ENCODE measurements around the gene POM121L2.
"Not testable (repeated sequence)": the region's sequence is repeated elsewhere in the genome, so short reads cannot be mapped to it uniquely, and the experiment has no call there.

Gene POM121L2

DNA sequence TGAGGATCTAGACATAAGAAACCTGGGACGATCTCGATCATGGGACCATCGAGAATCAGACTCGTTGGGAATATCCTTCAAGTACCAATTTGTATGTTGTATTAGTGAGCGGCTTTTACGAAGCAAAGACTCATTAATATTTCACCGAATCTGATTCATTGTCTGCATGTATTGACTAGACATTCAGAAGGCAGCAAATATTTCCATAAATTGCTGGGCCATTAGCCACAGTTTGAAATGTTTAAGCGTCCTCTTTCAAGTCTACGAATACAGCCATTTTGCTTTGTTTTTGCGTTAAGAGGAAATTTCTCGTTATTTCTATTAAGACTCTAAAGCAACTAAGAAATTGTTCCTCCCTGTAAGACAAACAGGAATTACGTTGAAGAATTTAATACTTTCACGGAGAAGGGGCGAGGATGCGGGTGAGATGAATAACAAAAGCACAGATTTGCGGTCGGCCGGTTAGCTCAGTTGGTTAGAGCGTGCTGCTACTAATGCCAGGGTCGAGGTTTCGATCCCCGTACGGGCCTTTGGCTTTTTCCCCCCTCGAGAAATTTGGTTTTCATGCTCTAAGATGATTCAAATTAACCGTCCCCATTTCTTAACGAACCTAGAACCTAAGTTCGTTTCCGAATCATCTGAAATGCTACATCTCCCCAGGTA is 18.5 kb downstream of the POM121L2 start:
- no peak for DNase-seq

DNA sequence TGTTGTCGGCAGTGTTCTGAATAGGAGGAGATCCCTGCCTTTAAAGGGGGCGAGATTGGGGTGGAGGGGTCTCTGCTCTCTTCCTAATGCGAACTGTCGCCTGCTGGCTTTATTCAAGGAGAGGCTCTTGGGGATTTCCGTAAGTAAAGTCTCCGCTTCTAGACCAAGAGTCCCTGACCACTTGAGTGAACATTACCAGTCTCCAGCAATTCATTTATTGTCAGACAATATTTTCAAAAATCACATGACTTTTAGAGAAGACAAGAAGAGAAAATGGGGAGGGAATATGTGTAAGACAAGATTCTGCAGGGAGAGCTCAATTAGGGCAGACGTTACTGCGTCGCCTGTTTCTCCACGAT is 21.2 kb downstream of the POM121L2 start:
- no peak for DNase-seq

GRCh38 chr6:27290065-27290849 is 21.8 kb downstream of the POM121L2 start:
- DNase-seq = no peak

DNA sequence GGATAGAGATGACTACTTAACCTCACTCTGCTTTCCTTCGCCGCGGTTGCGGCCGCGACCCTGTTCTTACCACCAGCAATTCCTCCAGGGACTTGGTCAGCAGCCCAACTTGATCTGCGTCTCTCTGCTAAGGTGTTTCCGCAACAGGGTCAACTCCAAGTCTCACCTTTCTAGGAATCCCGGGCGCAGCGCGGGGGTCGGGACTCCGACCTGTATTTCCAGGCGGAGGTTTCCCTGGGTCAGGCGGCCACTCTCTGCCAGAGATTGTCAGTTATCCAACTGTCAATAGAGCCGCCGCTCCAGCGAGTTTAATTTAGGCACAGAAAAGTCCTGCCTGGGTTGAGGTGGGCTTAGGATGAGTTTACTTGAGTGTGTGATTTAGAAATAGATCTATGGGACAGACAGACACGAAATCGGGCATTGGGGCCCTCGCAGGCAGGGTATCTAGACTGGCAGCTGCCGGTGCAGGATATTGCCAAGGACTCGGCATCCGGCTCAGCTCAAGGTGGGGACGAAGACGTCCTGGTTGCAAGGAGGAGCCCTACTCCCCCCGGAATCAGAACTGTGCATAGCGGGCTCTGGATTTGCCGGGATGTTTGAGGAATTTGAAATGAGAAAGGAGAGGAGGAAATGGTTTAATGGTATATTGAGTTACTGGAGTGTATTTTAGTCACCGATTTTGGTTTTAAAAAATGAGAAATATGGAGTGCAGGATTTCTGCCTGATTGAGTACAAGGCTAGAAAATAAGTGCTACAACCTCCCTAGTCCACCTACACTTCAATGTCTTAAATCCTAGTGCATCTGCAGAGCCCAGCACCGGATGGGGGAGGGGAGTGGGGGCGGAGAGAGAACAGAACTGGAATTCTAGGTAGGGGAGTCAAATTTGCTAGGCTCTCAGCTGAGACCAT is 23.7 kb downstream of the POM121L2 start:
- no peak for DNase-seq

GRCh38 chr6:27287751-27288135 is 24.3 kb downstream of the POM121L2 start:
- DNase-seq = no peak

GRCh38 chr6:27286141-27286540 is 25.9 kb downstream of the POM121L2 start:
- no peak for DNase-seq

- no peak for DNase-seq
These were observed 28.8 kb downstream of the POM121L2 start for GRCh38 chr6:27283279-27283678.

- no peak for DNase-seq
These were observed 30.5 kb downstream of the POM121L2 start for GRCh38 chr6:27281569-27281968.

- no peak for DNase-seq
These were observed 31.0 kb downstream of the POM121L2 start for GRCh38 chr6:27281105-27281539.

DNA sequence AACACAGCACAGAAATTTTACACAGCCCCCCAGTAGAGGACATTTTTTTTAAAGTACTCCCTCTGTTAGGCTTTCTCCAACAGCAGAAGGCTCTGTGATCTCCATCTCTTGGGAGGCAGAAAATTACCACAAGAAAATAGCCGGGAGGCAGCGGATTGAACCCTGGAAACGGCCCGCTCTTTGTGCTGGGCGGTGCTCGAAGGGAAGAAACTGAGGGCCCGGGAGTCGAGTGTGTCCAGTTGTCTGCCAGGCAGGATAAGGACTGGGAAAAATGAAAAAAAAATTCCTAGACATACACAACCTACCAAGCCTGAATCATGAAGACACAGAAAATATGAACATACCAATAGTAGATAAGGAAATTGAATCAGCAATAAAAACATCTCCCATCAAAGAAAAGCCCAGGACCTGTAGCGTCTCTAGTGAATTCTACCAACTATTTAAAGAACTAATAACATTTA is 31.5 kb downstream of the POM121L2 start:
- DNase-seq = no peak

DNA sequence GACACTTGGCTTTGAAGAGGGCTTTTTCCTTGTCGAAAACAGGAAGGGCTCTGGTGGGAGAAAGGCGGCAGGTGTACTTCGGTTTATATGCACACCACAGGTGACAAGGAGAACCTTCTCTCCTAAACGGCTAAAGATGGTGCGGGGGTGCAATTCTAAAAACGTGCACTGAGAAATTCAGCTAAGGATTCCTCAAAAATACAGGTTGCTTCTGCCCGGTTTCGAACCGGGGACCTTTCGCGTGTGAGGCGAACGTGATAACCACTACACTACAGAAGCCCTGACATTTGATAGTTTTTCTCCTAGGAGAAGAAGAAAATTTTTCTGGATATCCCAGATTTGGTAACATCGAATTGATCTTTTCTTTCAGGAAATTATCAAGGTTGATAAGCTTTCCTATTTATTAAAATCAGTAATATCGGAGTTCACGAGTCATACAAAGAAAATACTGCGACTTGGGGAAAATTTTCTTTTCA is 32.0 kb downstream of the POM121L2 start:
- DNase-seq = no peak

DNA sequence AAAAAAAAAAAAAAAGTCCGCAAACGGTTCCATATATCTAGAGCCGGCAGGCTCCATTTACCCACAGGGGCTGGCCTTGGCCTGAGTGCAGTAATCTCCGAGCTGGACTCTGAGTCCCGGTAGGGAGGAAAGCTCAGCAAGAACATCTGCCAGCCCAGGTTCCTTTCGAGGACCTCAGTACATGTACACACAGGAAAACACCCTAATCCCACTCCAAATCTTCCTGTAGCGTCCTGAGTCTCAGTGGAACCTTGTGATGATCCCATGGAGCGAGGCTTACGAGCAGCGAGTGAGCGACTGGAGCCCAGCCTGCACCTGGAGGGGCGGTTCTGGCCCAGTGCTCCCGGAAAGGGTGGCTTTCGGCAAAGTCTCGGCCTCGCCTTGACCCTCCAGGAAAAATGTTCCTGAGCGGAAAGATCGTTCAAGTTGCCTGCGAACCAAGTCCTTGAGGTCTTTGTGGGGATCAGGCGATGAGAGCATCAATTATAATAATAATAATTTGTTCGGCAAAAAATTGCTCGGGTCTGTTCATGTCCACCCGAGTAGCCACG is 32.5 kb downstream of the POM121L2 start:
- no peak for DNase-seq

DNA sequence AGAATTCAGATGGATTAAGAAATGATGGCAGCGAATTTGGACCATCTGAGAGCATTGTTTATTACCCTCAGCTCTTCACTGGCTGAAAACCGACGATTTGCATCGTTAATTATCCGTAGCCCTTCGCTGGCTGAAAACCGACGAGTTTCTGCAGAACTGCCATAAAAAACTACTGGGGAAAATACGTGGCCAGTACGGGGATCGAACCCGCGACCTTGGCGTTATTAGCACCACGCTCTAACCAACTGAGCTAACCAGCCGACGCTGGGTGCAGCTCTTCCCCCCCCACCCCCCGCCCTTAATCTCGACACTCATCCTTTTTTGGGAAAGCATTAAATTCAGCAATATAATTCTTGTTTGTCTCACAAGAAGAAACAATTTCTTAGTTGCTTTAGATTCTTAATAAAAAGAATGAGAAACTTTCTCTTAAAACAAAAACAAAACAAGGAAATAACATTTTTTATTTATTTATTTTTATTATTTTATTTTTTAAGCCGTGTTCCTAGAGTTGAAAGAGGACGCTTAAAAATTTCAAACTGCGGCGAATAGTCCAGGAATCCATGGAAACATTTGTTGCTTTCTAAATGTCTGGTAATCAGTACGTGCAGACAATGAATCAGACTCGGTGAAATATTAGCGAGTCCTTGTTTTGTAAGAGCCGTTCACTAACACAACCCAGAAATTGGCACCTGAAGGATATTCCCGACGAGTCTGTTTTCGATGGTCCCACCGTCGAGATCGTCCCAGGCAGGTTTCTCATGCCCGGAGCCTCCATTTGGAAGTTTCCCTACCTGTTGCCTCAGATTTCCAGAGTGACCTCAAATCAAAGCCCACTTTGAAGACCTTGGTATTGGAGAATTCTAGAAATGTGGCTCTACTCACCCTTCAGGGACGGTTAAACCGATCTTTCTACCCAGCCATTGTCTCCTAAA is 36.8 kb downstream of the POM121L2 start:
- DNase-seq = no peak

GRCh38 chr6:27273783-27274182 is 38.3 kb downstream of the POM121L2 start:
- DNase-seq = no peak

DNA sequence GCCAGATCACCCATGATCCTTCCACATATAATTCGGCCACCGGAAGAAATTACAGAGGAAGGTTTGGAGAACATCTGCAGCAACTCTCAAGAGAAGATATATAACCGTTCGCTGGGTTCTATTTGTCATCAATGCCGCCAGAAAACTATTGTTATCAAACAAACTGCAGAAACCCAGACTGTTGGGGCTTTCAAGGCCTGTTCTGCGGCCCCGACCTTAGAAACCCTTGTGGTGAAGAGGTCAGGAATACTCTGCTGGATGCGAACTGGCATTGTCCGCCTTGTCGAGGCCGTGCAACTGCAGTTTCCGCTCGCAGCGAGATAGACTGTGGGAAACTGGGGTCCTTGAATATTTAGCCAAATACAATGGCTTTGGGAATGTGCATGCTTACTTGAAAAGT is 43.3 kb downstream of the POM121L2 start:
- no peak for DNase-seq

DNA sequence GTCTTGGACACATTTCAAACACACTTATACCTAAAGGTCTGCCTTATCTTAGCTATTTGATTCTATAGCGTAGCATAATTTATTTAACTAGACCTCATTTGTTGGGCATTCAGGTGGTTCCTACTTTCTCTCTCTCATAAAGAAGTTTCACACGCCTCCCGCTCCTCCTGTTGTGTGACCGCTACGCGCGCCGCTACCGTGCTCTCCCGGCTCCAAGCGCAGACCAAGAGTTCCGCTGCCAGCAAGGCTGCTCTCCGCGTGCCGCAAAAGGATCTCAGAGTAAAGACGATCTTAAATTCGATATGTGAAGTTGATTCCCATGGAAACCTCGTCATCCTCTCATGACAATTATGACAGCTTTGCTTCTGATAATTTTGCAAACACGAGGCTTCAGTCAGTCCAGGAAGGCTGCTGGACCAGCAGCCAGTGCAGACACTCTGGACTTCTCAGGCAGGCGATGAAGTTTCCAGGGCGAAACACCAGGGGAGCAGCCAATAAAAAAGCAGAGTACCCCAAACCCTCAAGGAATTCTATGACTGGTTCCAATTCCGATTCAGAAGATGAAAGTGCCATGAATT is 44.1 kb downstream of the POM121L2 start:
- DNase-seq = no peak

GRCh38 chr6:27267003-27267402 is 45.1 kb downstream of the POM121L2 start:
- DNase-seq = not testable (repeated sequence)

DNA sequence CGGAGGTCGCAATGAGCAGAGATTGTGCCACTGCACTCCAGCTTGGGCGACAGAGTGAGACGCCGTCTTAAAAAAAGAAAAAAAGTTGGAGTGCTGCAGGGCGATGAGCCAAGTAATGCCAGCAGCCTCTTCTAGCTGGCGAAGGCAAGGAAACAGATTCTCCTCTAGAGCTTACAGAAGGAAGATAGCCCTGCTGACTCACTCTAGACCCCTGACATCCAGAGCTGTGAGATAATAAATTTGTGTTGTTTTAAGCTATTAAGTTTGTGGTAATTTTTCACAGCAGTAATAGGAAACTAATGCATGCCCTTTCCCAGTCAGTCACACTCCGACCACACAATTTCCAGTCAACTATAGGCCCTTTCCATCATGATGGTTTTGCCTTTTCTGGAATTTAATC is 48.2 kb downstream of the POM121L2 start:
- DNase-seq = no peak

- DNase-seq = no peak
These were observed 51.2 kb downstream of the POM121L2 start for GRCh38 chr6:27260836-27261375.

GRCh38 chr6:27260369-27260768 is 51.7 kb downstream of the POM121L2 start:
- no peak for DNase-seq

Data from NCI-H1436 (cell line).